ENCODE results near the gene HECTD3.

GRCh38 chr1:45040297-45040696 lies 29.2 kb upstream of the HECTD3 start:
- TF ChIP-seq MYNN (IDR thresholded peaks at IDR 0.05) (no peak), MYNN (CRISPR knock-in tag; IDR thresholded peaks at IDR 0.05) (no peak), ZEB2 (IDR thresholded peaks at IDR 0.05) (no peak), CTCF (IDR thresholded peaks at IDR 0.05 in 2 of 3, conservative IDR thresholded peaks at IDR 0.05 in 1 of 3; ENCODE audit: insufficient read depth in 2 of 3, low read depth in 1 of 3, low read length in 3 of 3) (peak in 1 of 3 experiments; percentile 14; a peak in 1 of 6 replicates), CGGBP1 (CRISPR knock-in tag; IDR thresholded peaks at IDR 0.05) (no peak), MCM7 (IDR thresholded peaks at IDR 0.05) (no peak), POLR2A (conservative IDR thresholded peaks at IDR 0.05) (no peak), POLR2AphosphoS5 (IDR thresholded peaks at IDR 0.05; ENCODE audit: control insufficient read depth, insufficient read depth, low read depth, low read length) (no peak), EZH2 (IDR thresholded peaks at IDR 0.05; ENCODE audit: borderline replicate concordance, low read depth, low read length) (no peak), MYC (IDR thresholded peaks at IDR 0.05; ENCODE audit: low read depth, low read length) (no peak), MYC (CRISPR knock-in tag; IDR thresholded peaks at IDR 0.05; ENCODE audit: borderline replicate concordance, low read depth) (no peak)
